22Rv1 (cell line): ENCODE results near the gene CPD.

Experiments used
- CTCF ChIP-seq: fragments of 450-650 bp; IDR thresholded peaks from 2 replicates; pipeline ENCODE4 v1.5.1; 2017; ENCODE audit warnings: mild to moderate bottlenecking
- ZFX ChIP-seq: fragments of 450-650 bp; IDR thresholded peaks from 2 replicates; pipeline ENCODE4 v1.6.1; 2017; ENCODE audit warnings: antibody characterized with exemption, borderline replicate concordance

- TF ChIP-seq CTCF (no peak), ZFX (no peak)
These were observed 45.7 kb downstream of the CPD start for GRCh38 chr17:30424471-30424870.
